Panc1 (cell line): ENCODE results near the gene DUS1L. TPM values are rescaled to one million over a fixed set of nuclear protein-coding genes. Genes with fewer than 3 reads are reported as not detected.

Source experiments
- ATAC-seq: fragments of 200-7000 bp; cut with Tn5 transposase; 2 replicates; pipeline ENCODE4 v1.9.1; 2020; ENCODE audit warnings: mild to moderate bottlenecking, moderate library complexity
- BruUV-seq: library from RNA; stranded (reverse); fragments of 400-500 nt; replicated peaks from 2 replicates; lab custom pipeline; 2021; lab: Mats Ljungman, UMichigan
- CTCF ChIA-PET: fragments of 300-600 bp; sonication (Branson Sonifier 250); formaldehyde crosslinking; loops from one replicate; lab custom pipeline; 2022; ENCODE audit warnings: antibody characterized with exemption; lab: Charles Lee
- POLR2A ChIA-PET: fragments of 300-600 bp; sonication (Branson Sonifier 250); formaldehyde crosslinking; loops from one replicate; lab custom pipeline; 2022; ENCODE audit warnings: antibody characterized with exemption; lab: Charles Lee
- DNase-seq: peaks from one replicate; pipeline ENCODE4 v3.0.0-alpha.2; 2010; ENCODE audit warnings: low read depth, low spot score
- H3K27ac ChIP-seq: 2 replicates; pipeline ENCODE4 v1.5.1; 2011; ENCODE audit warnings: mild to moderate bottlenecking, low read length, inconsistent platforms
- H3K27me3 ChIP-seq: fragments of 200-500 bp; sonication (Bioruptor generic); 2 replicates; pipeline ENCODE4 v1.6.0; 2014; ENCODE audit warnings: low read length, inconsistent platforms; ENCODE audit not compliant: control insufficient read depth, insufficient read depth
- H3K36me3 ChIP-seq: fragments of 200-500 bp; sonication (Bioruptor generic); 2 replicates; pipeline ENCODE4 v1.5.1; 2014; ENCODE audit warnings: inconsistent platforms, mild to moderate bottlenecking, low read length, moderate library complexity; ENCODE audit not compliant: control insufficient read depth, insufficient read depth
- H3K4me1 ChIP-seq: 2 replicates; pipeline ENCODE4 v1.5.1; 2011; ENCODE audit warnings: inconsistent platforms, mild to moderate bottlenecking, low read length, moderate library complexity; ENCODE audit not compliant: control insufficient read depth, insufficient read depth
- H3K4me3 ChIP-seq, 2 experiments: 2 replicates each; pipeline ENCODE4 v1.5.1; 2011 to 2012; ENCODE audit warnings: low read depth in 2 of 2, low read length in 2 of 2, mild to moderate bottlenecking in 2 of 2, inconsistent platforms in 1 of 2, moderate library complexity in 1 of 2
- H3K9me3 ChIP-seq: fragments of 200-500 bp; sonication (Bioruptor generic); 2 replicates; pipeline ENCODE4 v1.5.1; 2014; ENCODE audit warnings: low read depth, mild to moderate bottlenecking, inconsistent platforms, low read length, moderate library complexity; ENCODE audit not compliant: control insufficient read depth, insufficient read depth
- POLR2AphosphoS5 ChIP-seq: IDR thresholded peaks from 2 replicates; pipeline ENCODE4 v1.6.1; 2012; ENCODE audit warnings: mild to moderate bottlenecking, low read depth, low read length, moderate library complexity
- SIN3A ChIP-seq: IDR thresholded peaks from 2 replicates; pipeline ENCODE4 v1.6.1; 2012; ENCODE audit warnings: low read depth, mild to moderate bottlenecking, low read length, moderate library complexity, borderline replicate concordance; ENCODE audit not compliant: insufficient read depth
- TCF7L2 ChIP-seq: IDR thresholded peaks from 2 replicates; pipeline ENCODE4 v1.6.1; 2011; ENCODE audit warnings: mild to moderate bottlenecking, low read depth, low read length, inconsistent platforms
- in situ Hi-C: cut with HindIII; loops from 2 replicates; pipeline ENCODE4 v1.10.0; 2016; ENCODE audit warnings: low sequenced_read_pairs, low pct_unique_long_range_greater_than_20kb
- intact Hi-C: fragments of 100-400 bp; cut with micrococcal nuclease; formaldehyde crosslinking; loops from one replicate; pipeline ENCODE4 v1.10.0; 2022; ENCODE audit not compliant: unreplicated experiment
- total RNA-seq: library from RNA; stranded (reverse); gene quantifications from one replicate; pipeline ENCODE4 v1.2.1, GENCODE V29; 2021; ENCODE audit not compliant: unreplicated experiment
- TF ChIP-seq, protein P1 (sequence below): fragments of 450-650 bp; IDR thresholded peaks from 2 replicates; pipeline ENCODE4 v1.5.1; 2017; ENCODE audit warnings: mild to moderate bottlenecking
- TF ChIP-seq, protein P2 (sequence below), 2 experiments: IDR thresholded peaks; 2 replicates each; pipeline ENCODE4 v1.6.1; 2011 to 2012; ENCODE audit warnings: low read depth in 2 of 2, control low read depth in 1 of 2, low read length in 1 of 2, mild to moderate bottlenecking in 1 of 2, moderate library complexity in 1 of 2; ENCODE audit not compliant: insufficient read depth in 1 of 2

DUS1L gene
- total RNA-seq, 1 experiment from 2014 or later: 115 TPM

DNA sequence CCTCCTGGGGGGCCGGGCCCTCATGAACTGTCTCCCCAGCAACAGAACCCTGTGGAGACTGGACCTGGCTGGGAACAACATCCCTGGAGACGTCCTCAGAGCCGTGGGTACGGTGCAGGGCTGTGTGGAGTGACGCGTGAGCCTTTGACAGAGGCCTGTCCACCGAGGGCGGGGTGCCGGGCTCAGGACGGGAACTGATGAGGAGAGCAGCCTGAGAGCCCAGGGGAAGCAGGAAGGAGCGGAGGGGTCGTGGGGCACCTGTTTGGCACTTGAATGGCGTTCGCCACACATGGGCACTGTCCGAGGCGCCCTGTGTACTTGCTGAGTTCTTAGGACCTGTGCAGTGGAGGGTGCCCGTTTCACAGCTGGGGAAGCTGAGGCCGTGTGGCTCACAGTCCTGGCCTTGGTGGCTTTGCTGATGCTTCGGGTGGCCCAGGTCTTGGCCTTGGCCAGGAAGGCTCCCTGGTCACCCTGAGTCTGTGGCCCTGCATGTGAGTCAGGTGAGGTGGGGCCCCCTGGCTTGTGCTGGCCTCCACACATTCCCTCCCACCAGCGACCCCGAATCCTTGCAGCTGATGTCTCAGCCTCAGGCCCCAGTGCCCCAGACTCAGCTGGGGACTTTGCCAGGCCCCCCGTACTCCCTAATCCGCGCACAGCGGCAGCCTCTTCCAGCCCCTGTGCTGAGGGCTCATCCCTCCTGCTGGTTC, 40.0 kb downstream of the DUS1L start:
- Histone ChIP-seq H3K4me3 (no peak overlapping the region), H3K36me3 (no peaks in the 10 kb centered on the region; the same call in 1 of the 2 replicates)
- CTCF ChIA-PET: interaction anchor here (0.6 kb wide), 1 partner anchor 22 kb away, joined by 4 read pairs; no protein-coding TSS in a partner anchor

DNA sequence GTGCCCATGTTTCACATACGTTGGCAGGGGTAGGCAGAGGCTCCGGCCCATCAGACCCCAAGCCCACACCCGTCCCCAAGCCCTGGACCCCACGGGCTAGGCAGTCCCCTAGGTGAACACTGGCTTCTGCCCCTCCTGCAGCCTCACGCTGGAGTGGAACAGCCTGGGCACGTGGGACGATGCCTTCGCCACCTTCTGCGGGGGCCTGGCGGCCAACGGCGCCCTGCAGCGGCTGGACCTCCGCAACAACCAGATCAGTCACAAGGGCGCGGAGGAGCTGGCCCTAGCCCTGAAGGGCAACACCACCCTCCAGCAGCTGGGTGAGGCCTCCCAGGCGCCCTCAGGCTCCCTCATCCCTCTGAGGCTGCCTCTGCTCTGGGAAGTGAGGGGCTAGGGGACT, 40.7 kb downstream of the DUS1L start:
- no peak for TF ChIP-seq POLR2AphosphoS5
- TF ChIP-seq, protein P1, sequence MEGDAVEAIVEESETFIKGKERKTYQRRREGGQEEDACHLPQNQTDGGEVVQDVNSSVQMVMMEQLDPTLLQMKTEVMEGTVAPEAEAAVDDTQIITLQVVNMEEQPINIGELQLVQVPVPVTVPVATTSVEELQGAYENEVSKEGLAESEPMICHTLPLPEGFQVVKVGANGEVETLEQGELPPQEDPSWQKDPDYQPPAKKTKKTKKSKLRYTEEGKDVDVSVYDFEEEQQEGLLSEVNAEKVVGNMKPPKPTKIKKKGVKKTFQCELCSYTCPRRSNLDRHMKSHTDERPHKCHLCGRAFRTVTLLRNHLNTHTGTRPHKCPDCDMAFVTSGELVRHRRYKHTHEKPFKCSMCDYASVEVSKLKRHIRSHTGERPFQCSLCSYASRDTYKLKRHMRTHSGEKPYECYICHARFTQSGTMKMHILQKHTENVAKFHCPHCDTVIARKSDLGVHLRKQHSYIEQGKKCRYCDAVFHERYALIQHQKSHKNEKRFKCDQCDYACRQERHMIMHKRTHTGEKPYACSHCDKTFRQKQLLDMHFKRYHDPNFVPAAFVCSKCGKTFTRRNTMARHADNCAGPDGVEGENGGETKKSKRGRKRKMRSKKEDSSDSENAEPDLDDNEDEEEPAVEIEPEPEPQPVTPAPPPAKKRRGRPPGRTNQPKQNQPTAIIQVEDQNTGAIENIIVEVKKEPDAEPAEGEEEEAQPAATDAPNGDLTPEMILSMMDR: no peak
- TF ChIP-seq, protein P2, sequence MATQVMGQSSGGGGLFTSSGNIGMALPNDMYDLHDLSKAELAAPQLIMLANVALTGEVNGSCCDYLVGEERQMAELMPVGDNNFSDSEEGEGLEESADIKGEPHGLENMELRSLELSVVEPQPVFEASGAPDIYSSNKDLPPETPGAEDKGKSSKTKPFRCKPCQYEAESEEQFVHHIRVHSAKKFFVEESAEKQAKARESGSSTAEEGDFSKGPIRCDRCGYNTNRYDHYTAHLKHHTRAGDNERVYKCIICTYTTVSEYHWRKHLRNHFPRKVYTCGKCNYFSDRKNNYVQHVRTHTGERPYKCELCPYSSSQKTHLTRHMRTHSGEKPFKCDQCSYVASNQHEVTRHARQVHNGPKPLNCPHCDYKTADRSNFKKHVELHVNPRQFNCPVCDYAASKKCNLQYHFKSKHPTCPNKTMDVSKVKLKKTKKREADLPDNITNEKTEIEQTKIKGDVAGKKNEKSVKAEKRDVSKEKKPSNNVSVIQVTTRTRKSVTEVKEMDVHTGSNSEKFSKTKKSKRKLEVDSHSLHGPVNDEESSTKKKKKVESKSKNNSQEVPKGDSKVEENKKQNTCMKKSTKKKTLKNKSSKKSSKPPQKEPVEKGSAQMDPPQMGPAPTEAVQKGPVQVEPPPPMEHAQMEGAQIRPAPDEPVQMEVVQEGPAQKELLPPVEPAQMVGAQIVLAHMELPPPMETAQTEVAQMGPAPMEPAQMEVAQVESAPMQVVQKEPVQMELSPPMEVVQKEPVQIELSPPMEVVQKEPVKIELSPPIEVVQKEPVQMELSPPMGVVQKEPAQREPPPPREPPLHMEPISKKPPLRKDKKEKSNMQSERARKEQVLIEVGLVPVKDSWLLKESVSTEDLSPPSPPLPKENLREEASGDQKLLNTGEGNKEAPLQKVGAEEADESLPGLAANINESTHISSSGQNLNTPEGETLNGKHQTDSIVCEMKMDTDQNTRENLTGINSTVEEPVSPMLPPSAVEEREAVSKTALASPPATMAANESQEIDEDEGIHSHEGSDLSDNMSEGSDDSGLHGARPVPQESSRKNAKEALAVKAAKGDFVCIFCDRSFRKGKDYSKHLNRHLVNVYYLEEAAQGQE (IDR thresholded peaks at IDR 0.05; ENCODE audit: insufficient read depth in 1 of 2, low read depth in 2 of 2, low read length in 1 of 2): no peak
- no peak for TF ChIP-seq SIN3A
- no peak for TF ChIP-seq TCF7L2
- POLR2A ChIA-PET: no interaction called here
- no peaks in the 10 kb centered on the region for H3K9me3 ChIP-seq
- intact Hi-C loops (loop anchor here (10.0 kb wide), 1 partner anchor 160 kb away; the partner anchor contains the start of gene P4HB), in situ Hi-C loops (no loop called here)
- no peak overlapping the region for H3K4me3 ChIP-seq
- no peaks in the 10 kb centered on the region for H3K27me3 ChIP-seq
- H3K27ac ChIP-seq: no peak overlapping the region
- no peaks in the 10 kb centered on the region; the same call in 1 of the 2 replicates for H3K36me3 ChIP-seq
- no peak for ATAC-seq
- CTCF ChIA-PET: no interaction called here
- no TSS peak for BruUV-seq
- H3K4me1 ChIP-seq: peaks cover 22% of the 10 kb centered on the region
- DNase-seq: no peak

More for the DNA sequence above, 40.0 kb downstream of the DUS1L start:
- Histone ChIP-seq H3K4me1 (peaks cover 19% of the 10 kb centered on the region), H3K9me3 (no peaks in the 10 kb centered on the region), H3K27me3 (no peaks in the 10 kb centered on the region), H3K27ac (no peak overlapping the region)
- no peak for ATAC-seq
- DNase-seq: no peak
- no TSS peak for BruUV-seq
- TF ChIP-seq POLR2AphosphoS5: no peak
- TF ChIP-seq, protein P2 (IDR thresholded peaks at IDR 0.05; ENCODE audit: insufficient read depth in 1 of 2, low read depth in 2 of 2, low read length in 1 of 2): no peak
- TF ChIP-seq, protein P1: no peak
- intact Hi-C loops: loop anchor here (10.0 kb wide), 1 partner anchor 161 kb away; the partner anchor contains the start of gene P4HB
- POLR2A ChIA-PET: interaction anchor here (0.5 kb wide), 1 partner anchor 22 kb away, joined by 3 read pairs; no protein-coding TSS in a partner anchor
- in situ Hi-C loops: no loop called here
